HG03159 (cell line): ENCODE data around the gene TSKU.
"Not testable (repeated sequence)": the region's sequence is repeated elsewhere in the genome, so short reads cannot be mapped to it uniquely, and the experiment has no call there.

Experiments used
- ATAC-seq: cut with Tn5 transposase; IDR thresholded peaks from one replicate; pipeline ENCODE4 v1.9.1; 2021; ENCODE audit warnings: mild to moderate bottlenecking, moderate library complexity; ENCODE audit not compliant: unreplicated experiment

TSKU gene

GRCh38 chr11:76787271-76787670 is 4.1 kb downstream of the TSKU start:
- no peak for ATAC-seq

- ATAC-seq = no peak
Observed at GRCh38 chr11:76787911-76788596, 4.9 kb downstream of the TSKU start.

DNA sequence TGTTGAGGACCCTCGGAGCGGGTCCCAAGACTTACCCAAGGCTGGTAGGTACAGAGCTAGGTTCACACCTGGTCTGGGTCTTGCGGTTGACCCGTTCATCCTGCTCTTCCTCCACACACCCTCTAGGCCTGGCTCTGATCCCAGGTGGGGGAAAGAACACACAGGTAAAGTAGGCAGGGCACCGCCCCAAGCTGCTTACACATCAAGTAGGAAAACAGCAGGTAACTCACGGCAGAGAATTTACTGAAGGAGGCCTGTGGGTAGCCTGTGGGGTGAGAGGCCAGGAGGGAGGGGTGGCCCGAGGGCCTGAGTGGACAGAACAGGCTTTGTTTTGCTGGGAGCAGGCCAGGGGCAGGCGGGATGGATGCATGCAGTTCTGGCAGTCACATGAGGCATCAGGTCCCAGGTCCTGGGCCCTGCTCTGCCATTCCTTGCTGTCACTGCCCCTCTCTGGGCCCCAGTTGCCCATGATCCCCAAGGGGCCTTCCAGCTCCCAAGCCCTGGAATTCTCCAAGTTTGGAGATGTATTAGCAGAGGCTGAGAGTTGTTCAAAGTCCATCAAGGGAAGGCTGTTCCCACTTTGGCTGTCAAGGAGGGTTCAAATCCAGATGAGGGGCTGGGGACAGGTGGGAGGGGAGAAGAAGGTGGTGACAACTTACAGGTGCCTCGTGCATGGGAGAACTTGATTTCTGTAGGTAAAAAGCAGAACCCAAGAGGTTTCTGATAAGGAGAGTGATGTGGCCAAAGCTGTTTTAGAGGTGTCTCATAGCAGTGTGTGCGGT is 5.7 kb downstream of the TSKU start:
- ATAC-seq = no peak

DNA sequence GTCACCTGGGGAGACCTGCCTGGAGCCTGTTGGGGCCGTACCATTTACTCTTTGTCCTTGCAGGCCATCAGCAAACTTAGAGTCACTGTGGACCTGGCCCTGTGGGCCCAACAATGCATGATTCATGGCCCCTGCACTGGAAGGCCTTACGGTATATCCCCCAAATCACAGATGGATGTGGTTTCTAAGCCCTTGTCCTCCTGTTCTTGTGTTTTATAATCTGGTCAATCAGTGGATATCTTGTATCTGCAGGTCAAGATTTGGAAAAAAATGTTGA is 6.2 kb downstream of the TSKU start:
- ATAC-seq = no peak

- ATAC-seq = no peak
Observed at GRCh38 chr11:76790251-76790650, 7.1 kb downstream of the TSKU start.

GRCh38 chr11:76791002-76791770 is 8.0 kb downstream of the TSKU start:
- not testable (repeated sequence) for ATAC-seq

DNA sequence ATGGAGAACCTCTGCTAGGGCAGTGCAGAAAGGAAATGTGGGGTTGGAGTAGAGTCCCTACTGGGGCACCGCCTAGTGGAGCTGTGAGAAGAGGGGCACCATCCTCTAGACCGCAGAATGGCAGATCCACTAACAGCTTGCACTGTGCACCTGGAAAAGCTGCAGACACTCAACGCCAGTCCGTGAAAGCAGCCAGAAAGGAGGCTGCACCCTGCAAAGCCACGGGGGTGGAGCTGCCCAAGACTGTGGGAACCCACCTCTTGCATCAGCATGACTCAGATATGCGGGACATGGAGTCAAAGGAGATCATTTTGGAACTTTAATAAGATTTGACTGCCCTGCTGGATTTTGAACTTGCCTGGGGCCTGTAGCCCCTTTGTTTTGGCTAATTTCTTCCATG is 8.7 kb downstream of the TSKU start:
- ATAC-seq = no peak

GRCh38 chr11:76792505-76793264 is 9.5 kb downstream of the TSKU start:
- no peak for ATAC-seq

GRCh38 chr11:76793391-76794291 is 10.5 kb downstream of the TSKU start:
- ATAC-seq = no peak

GRCh38 chr11:76794371-76795289 is 11.5 kb downstream of the TSKU start:
- ATAC-seq = no peak

DNA sequence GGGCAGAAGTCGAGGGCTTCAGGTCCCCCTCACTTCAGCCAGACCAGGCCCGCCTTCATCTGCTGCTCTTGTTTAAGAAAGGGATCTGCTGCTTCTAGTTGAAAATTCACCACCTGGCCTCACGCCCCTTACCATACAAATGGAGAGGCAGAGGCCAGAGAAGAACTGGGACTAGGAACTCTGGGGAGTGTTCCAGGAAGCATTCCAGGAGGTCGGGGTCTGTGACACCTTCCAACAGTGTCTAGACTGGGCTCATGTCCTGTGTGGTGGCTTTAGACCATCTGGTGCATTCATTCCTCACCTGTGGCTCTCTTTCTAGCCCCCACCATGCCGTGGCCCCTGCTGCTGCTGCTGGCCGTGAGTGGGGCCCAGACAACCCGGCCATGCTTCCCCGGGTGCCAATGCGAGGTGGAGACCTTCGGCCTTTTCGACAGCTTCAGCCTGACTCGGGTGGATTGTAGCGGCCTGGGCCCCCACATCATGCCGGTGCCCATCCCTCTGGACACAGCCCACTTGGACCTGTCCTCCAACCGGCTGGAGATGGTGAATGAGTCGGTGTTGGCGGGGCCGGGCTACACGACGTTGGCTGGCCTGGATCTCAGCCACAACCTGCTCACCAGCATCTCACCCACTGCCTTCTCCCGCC is 12.3 kb downstream of the TSKU start:
- no peak for ATAC-seq

DNA sequence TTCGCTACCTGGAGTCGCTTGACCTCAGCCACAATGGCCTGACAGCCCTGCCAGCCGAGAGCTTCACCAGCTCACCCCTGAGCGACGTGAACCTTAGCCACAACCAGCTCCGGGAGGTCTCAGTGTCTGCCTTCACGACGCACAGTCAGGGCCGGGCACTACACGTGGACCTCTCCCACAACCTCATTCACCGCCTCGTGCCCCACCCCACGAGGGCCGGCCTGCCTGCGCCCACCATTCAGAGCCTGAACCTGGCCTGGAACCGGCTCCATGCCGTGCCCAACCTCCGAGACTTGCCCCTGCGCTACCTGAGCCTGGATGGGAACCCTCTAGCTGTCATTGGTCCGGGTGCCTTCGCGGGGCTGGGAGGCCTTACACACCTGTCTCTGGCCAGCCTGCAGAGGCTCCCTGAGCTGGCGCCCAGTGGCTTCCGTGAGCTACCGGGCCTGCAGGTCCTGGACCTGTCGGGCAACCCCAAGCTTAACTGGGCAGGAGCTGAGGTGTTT is 12.8 kb downstream of the TSKU start:
- no peak for ATAC-seq

- ATAC-seq = no peak
Observed at GRCh38 chr11:76796511-76797198, 13.5 kb downstream of the TSKU start.

- ATAC-seq = no peak
Observed at GRCh38 chr11:76797341-76798201, 14.4 kb downstream of the TSKU start.

DNA sequence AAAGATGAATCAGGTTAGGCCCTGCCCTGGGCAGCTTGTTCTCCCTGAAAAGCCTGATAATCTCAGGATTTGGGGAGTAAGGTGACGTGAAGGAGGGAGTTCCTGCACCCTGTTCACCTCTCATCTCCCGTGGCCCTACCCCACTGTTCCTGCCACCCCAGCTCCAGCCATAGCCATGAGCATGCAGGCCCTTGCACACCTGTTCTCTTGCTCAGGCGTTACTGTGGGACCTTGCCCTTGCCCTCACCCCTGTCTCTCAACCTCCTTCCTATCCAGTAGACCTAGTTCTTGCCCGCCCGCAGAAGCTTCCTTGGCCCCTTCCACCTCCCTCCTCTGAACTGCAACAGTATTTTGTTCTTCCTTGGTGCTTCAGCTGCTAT is 15.0 kb downstream of the TSKU start:
- no peak for ATAC-seq

GRCh38 chr11:76798671-76799065 is 15.5 kb downstream of the TSKU start:
- no peak for ATAC-seq
